Transverse colon (tissue), 4 donors: ENCODE results near the gene NCOA4. TPM values are rescaled to one million over a fixed set of nuclear protein-coding genes. Genes with fewer than 3 reads are reported as not detected.
A peak's percentile ranks its signal among the peaks of the same experiment; 100 is the strongest.

ENCODE experiments used
- DNase-seq: peaks from one replicate; pipeline ENCODE4 v3.0.0-alpha.2; 2019
- H3K27ac ChIP-seq, 4 donors: fragments of 200-600 bp; sonication (generic); 2 replicates each; pipeline ENCODE4 v1.5.1; 2016 to 2018; ENCODE audit warnings: inconsistent platforms in 4 of 4
- H3K27me3 ChIP-seq: fragments of 200-600 bp; sonication (generic); 2 replicates; pipeline ENCODE4 v1.5.1; 2017; ENCODE audit warnings: inconsistent platforms
- H3K36me3 ChIP-seq, 4 donors: fragments of 200-600 bp; sonication (generic); 2 replicates each; pipeline ENCODE4 v1.5.1; 2017 to 2019; ENCODE audit warnings: inconsistent platforms in 4 of 4
- H3K4me1 ChIP-seq, 4 donors: fragments of 200-600 bp; sonication (generic); 2 replicates each; pipeline ENCODE4 v1.5.1; 2017 to 2020; ENCODE audit warnings: inconsistent platforms in 4 of 4
- H3K4me3 ChIP-seq, 4 donors: fragments of 200-600 bp; sonication (generic); 1 replicate in 1 of 4; 2 replicates in 3 of 4; pipeline versions ENCODE4 v1.5.1 to v1.6.1; 2017 to 2019; ENCODE audit warnings: inconsistent platforms in 4 of 4
- H3K9me3 ChIP-seq, 2 donors: fragments of 200-600 bp; sonication (generic); 2 replicates each; pipeline ENCODE4 v1.5.1; 2017 to 2019; ENCODE audit warnings: inconsistent platforms in 2 of 2
- CTCF ChIP-seq, 5 experiments: fragments of 200-600 bp in 3 of 5; fragments of 450-650 bp in 2 of 5; sonication (generic) in 3 of 5; IDR thresholded peaks; 1 replicate in 2 of 5; 2 replicates in 3 of 5; pipeline ENCODE4 v1.5.1; 2016 to 2017; ENCODE audit warnings: antibody characterized with exemption in 5 of 5, inconsistent platforms in 3 of 5, mild to moderate bottlenecking in 2 of 5, moderate library complexity in 1 of 5
- EP300 ChIP-seq: sonication (generic); formaldehyde crosslinking; IDR thresholded peaks from one replicate; pipeline ENCODE4 v1.6.1; 2017; ENCODE audit warnings: antibody characterized with exemption, low read depth
- POLR2A ChIP-seq: fragments of 450-650 bp; IDR thresholded peaks from one replicate; pipeline ENCODE4 v1.6.1; 2016; ENCODE audit warnings: antibody characterized with exemption, mild to moderate bottlenecking, moderate library complexity
- POLR2AphosphoS5 ChIP-seq, 3 donors: sonication (generic); formaldehyde crosslinking; IDR thresholded peaks; one replicate each; pipeline ENCODE4 v1.6.1; 2016; ENCODE audit warnings: antibody characterized with exemption in 3 of 3
- WGBS, 2 donors: methylation state at CpG; one replicate each; pipeline ENCODE4 v1.1.5; 2018; ENCODE audit warnings: low coverage in 1 of 2; 5-methylcytosine and 5-hydroxymethylcytosine counted together
- in situ Hi-C, 4 donors: fragments of 200-750 bp; cut with MboI; loops; one replicate each; pipeline versions ENCODE4 v1.15.0 to v1.15.1; 2017; ENCODE audit warnings: low sequenced_read_pairs in 3 of 4, low pct_ligation_motif_present in 1 of 4, low pct_unique_long_range_greater_than_20kb in 1 of 4
- intact Hi-C: fragments of 100-400 bp; cut with DNase I; formaldehyde crosslinking; loops from one replicate; pipeline ENCODE4 v1.15.1; 2023; ENCODE audit warnings: low total_unique reads
- total RNA-seq, 4 donors: library from RNA; depleted of rRNA; stranded (reverse); fragments of >200 nt; gene quantifications; one replicate each; pipeline ENCODE4 v1.1.0, GENCODE V29; 2016

Gene NCOA4
- total RNA-seq, 4 donors from 2014 or later: 129 to 208 (median 178) TPM

GRCh38 chr10:46026106-46026505, 4.3 kb downstream of the NCOA4 start:
- Histone ChIP-seq H3K27me3 (no peaks in the 10 kb centered on the region), H3K36me3 (no peaks in the 10 kb centered on the region), H3K4me1 (peaks cover 33 to 85% (median 75%) of the 10 kb centered on the region in 4 donors), H3K4me3 (no peak overlapping the region), H3K27ac (no peak overlapping the region), H3K9me3 (no peaks in the 10 kb centered on the region)
- intact Hi-C loops: no loop called here
- in situ Hi-C loops: no loop called here
- no peak for DNase-seq
- no peak for TF ChIP-seq EP300
- no peak for TF ChIP-seq CTCF (IDR thresholded peaks at IDR 0.05)

- 80 to 98% methylated on average over 2 of the region's 2 CpGs for WGBS, 2 donors
- Histone ChIP-seq H3K27ac (peak overlapping the region in 3 of 4 donors; percentile 19 to 85 (median 82)), H3K9me3 (no peaks in the 10 kb centered on the region), H3K4me3 (no peak overlapping the region), H3K27me3 (no peaks in the 10 kb centered on the region), H3K36me3 (no peaks in the 10 kb centered on the region), H3K4me1 (peaks cover 40 to 89% (median 80%) of the 10 kb centered on the region in 4 donors)
- intact Hi-C loops: no loop called here
- in situ Hi-C loops: no loop called here
- DNase-seq: no peak
- TF ChIP-seq POLR2AphosphoS5 (IDR thresholded peaks at IDR 0.05): no peak
- TF ChIP-seq POLR2A: no peak
- no peak for TF ChIP-seq CTCF (IDR thresholded peaks at IDR 0.05)
- no peak for TF ChIP-seq EP300
These were observed 5.0 kb downstream of the NCOA4 start for GRCh38 chr10:46025406-46025805.

- TF ChIP-seq CTCF (IDR thresholded peaks at IDR 0.05): no peak
- no peak for TF ChIP-seq POLR2AphosphoS5 (IDR thresholded peaks at IDR 0.05)
- no peak for TF ChIP-seq POLR2A
- no peak for TF ChIP-seq EP300
- no peak for DNase-seq
- peaks cover 41 to 93% (median 84%) of the 10 kb centered on the region in 4 donors for H3K4me1 ChIP-seq
- peak overlapping the region; percentile 7 to 85 (median 50) for H3K27ac ChIP-seq
- H3K4me3 ChIP-seq: no peak overlapping the region
- in situ Hi-C loops: no loop called here
- H3K27me3 ChIP-seq: no peaks in the 10 kb centered on the region
- intact Hi-C loops: no loop called here
- no peaks in the 10 kb centered on the region for H3K9me3 ChIP-seq
- no peaks in the 10 kb centered on the region for H3K36me3 ChIP-seq
These were observed 5.5 kb downstream of the NCOA4 start for GRCh38 chr10:46024948-46025347.

- TF ChIP-seq CTCF (IDR thresholded peaks at IDR 0.05) (peak in 1 of 5 experiments; percentile 7), EP300 (no peak), POLR2AphosphoS5 (IDR thresholded peaks at IDR 0.05) (peak; percentile 48 to 85 (median 80)), POLR2A (peak; percentile 64)
- peaks cover 38 to 97% (median 83%) of the 10 kb centered on the region in 4 donors for H3K4me1 ChIP-seq
- DNase-seq: peak; percentile 93
- no peaks in the 10 kb centered on the region for H3K9me3 ChIP-seq
- peak overlapping the region; percentile 34 to 63 (median 52) for H3K4me3 ChIP-seq
- intact Hi-C loops: no loop called here
- WGBS, 2 donors: 0 to 1% methylated on average over 7 to 33 of the region's 49 CpGs
- in situ Hi-C loops: no loop called here
- no peaks in the 10 kb centered on the region for H3K36me3 ChIP-seq
- no peaks in the 10 kb centered on the region for H3K27me3 ChIP-seq
- H3K27ac ChIP-seq: peak overlapping the region; percentile 82 to 88 (median 85)
These were observed 7.3 kb downstream of the NCOA4 start for GRCh38 chr10:46022978-46023702.
